Measurements from ENCODE around the gene C9.
"Not testable (repeated sequence)": the region's sequence is repeated elsewhere in the genome, so short reads cannot be mapped to it uniquely, and the experiment has no call there.

C9 gene

GRCh38 chr5:39364367-39364766 lies at the start of gene C9:
C9 (minus strand) TSS chr5:39364495; CDS start chr5:39364464, 31 bp downstream.
- no peak for DNase-seq

GRCh38 chr5:39413771-39414170 lies 49.5 kb upstream of the C9 start:
- DNase-seq: no peak

GRCh38 chr5:39412721-39413394 lies 48.6 kb upstream of the C9 start:
- DNase-seq: no peak

- DNase-seq: no peak
These were observed 47.7 kb upstream of the C9 start for GRCh38 chr5:39411985-39412384.

GRCh38 chr5:39411061-39411460 lies 46.8 kb upstream of the C9 start:
- DNase-seq: no peak

GRCh38 chr5:39409033-39409432 lies 44.7 kb upstream of the C9 start:
- DNase-seq: no peak

GRCh38 chr5:39405083-39405843 lies 41.0 kb upstream of the C9 start:
- DNase-seq: no peak

GRCh38 chr5:39403761-39404160 lies 39.5 kb upstream of the C9 start:
- not testable (repeated sequence) for DNase-seq

- DNase-seq: not testable (repeated sequence)
These were observed 37.8 kb upstream of the C9 start for GRCh38 chr5:39402140-39402539.

- no peak for DNase-seq
These were observed 36.7 kb upstream of the C9 start for GRCh38 chr5:39400713-39401578.

- no peak for DNase-seq
These were observed 35.1 kb upstream of the C9 start for GRCh38 chr5:39399135-39400036.

- DNase-seq: no peak
These were observed 32.5 kb upstream of the C9 start for GRCh38 chr5:39396843-39397242.

GRCh38 chr5:39395521-39395920 lies 31.2 kb upstream of the C9 start:
- DNase-seq: no peak

GRCh38 chr5:39394946-39395345 lies 30.7 kb upstream of the C9 start:
- no peak for DNase-seq

- DNase-seq: no peak
These were observed 26.6 kb upstream of the C9 start for GRCh38 chr5:39390945-39391344.

GRCh38 chr5:39387293-39387692 lies 23.0 kb upstream of the C9 start:
- DNase-seq: no peak

- no peak for DNase-seq
These were observed 20.0 kb upstream of the C9 start for GRCh38 chr5:39384271-39384670.

GRCh38 chr5:39381376-39381775 lies 17.1 kb upstream of the C9 start:
- no peak for DNase-seq

GRCh38 chr5:39379693-39380092 lies 15.4 kb upstream of the C9 start:
- no peak for DNase-seq

- no peak for DNase-seq
These were observed 13.3 kb upstream of the C9 start for GRCh38 chr5:39377613-39378012.

GRCh38 chr5:39376293-39376714 lies 12.0 kb upstream of the C9 start:
- peak; percentile 14 for DNase-seq

- DNase-seq: no peak
These were observed 9.5 kb upstream of the C9 start for GRCh38 chr5:39373791-39374190.

- no peak for DNase-seq
These were observed 7.0 kb upstream of the C9 start for GRCh38 chr5:39371367-39371635.
